HepG2 (cell line): ENCODE data around the gene EPM2A. TPM values are rescaled to one million over a fixed set of nuclear protein-coding genes. Genes with fewer than 3 reads are reported as not detected.

ENCODE experiments used
- ATAC-seq: fragments of 200-7000 bp; cut with Tn5 transposase; 3 replicates; pipeline ENCODE4 v1.9.1; 2020; ENCODE audit warnings: mild to moderate bottlenecking, moderate library complexity
- BruUV-seq: library from RNA; stranded (reverse); fragments of 400-500 nt; replicated peaks from 2 replicates; lab custom pipeline; 2021; lab: Mats Ljungman, UMichigan
- CTCF ChIA-PET: fragments of 300-600 bp; formaldehyde crosslinking; extraction: SDS; loops from one replicate; lab custom pipeline; 2021; ENCODE audit warnings: low total read pairs, inconsistent platforms, low intra/inter-chr PET ratio; lab: Yijun Ruan, JAX
- POLR2A ChIA-PET: fragments of 350-600 bp; sonication (Branson Sonifier 250); formaldehyde crosslinking; loops from one replicate; lab custom pipeline; 2020; ENCODE audit warnings: antibody characterized with exemption, inconsistent platforms; lab: Yijun Ruan, JAX
- DNase-seq: peaks from one replicate; pipeline ENCODE4 v3.0.0-alpha.2; 2015; ENCODE audit warnings: low spot score
- FAIRE-seq: peaks from 3 replicates; lab custom pipeline; 2011; peaks lifted over from hg19 to GRCh38; lab: Jason Lieb, UNC
- H2AFZ ChIP-seq: one replicate; pipeline ENCODE4 v1.6.1; 2011; ENCODE audit warnings: low read length, inconsistent platforms
- H3K27ac ChIP-seq: fragments of 300-600 bp; 3 replicates; pipeline ENCODE4 v1.8.0; 2011; ENCODE audit warnings: mixed run types, mild to moderate bottlenecking, mixed read lengths, low read length, inconsistent platforms; ENCODE audit not compliant: insufficient read depth; ENCODE audit errors: extremely low read length
- H3K27me3 ChIP-seq, 2 experiments: fragments of 200-600 bp in 1 of 2; 2 replicates in 1 of 2; 3 replicates in 1 of 2; pipeline versions ENCODE4 v1.6.0 to v1.8.0; 2011; ENCODE audit warnings: low read length in 2 of 2, mild to moderate bottlenecking in 2 of 2, moderate library complexity in 2 of 2, inconsistent platforms in 1 of 2; ENCODE audit not compliant: insufficient read depth in 2 of 2, control insufficient read depth in 1 of 2
- H3K36me3 ChIP-seq, 2 experiments: fragments of 200-600 bp in 1 of 2; replicated peaks in 1 of 2; 2 replicates in 1 of 2; 3 replicates in 1 of 2; pipeline versions ENCODE4 v1.5.1 to v1.8.0; 2011; ENCODE audit warnings: low read length in 2 of 2, inconsistent platforms in 1 of 2; ENCODE audit not compliant: insufficient read depth in 2 of 2, control insufficient read depth in 1 of 2
- H3K4me1 ChIP-seq: 2 replicates; pipeline ENCODE4 v1.5.1; 2012; ENCODE audit warnings: low read length, inconsistent platforms; ENCODE audit not compliant: insufficient read depth
- H3K4me2 ChIP-seq: 2 replicates; pipeline ENCODE4 v1.6.0; 2011; ENCODE audit warnings: low read depth, low read length, inconsistent platforms
- H3K4me3 ChIP-seq, 3 experiments: fragments of 200-600 bp in 1 of 3; sonication (generic), shearing (Covaris generic) in 1 of 3; replicated peaks in 1 of 3; 2 replicates each; pipeline ENCODE4 v1.5.1; 2011 to 2016; ENCODE audit warnings: low read length in 3 of 3, inconsistent platforms in 2 of 3, low read depth in 2 of 3, mild to moderate bottlenecking in 2 of 3, control low read depth in 1 of 3, mixed read lengths in 1 of 3; ENCODE audit not compliant: insufficient read depth in 1 of 3
- H3K79me2 ChIP-seq: one replicate; pipeline ENCODE4 v1.6.1; 2011; ENCODE audit warnings: low read length, inconsistent platforms; ENCODE audit not compliant: insufficient read depth
- H3K9ac ChIP-seq: 2 replicates; pipeline ENCODE4 v1.6.0; 2011; ENCODE audit warnings: mild to moderate bottlenecking, low read depth, low read length, inconsistent platforms; ENCODE audit not compliant: insufficient read depth
- H3K9me3 ChIP-seq: 2 replicates; pipeline ENCODE4 v1.5.1; 2012; ENCODE audit warnings: mild to moderate bottlenecking, low read length
- H4K20me1 ChIP-seq: 2 replicates; pipeline ENCODE4 v1.6.0; 2011; ENCODE audit warnings: inconsistent platforms, mild to moderate bottlenecking, low read length, moderate library complexity; ENCODE audit not compliant: insufficient read depth
- DMTF1 ChIP-seq: sonication (generic); formaldehyde crosslinking; IDR thresholded peaks from 2 replicates; pipeline ENCODE4 v1.4.0; 2020; ENCODE audit warnings: mild to moderate bottlenecking, missing genetic modification reagents
- DNMT3B ChIP-seq: conservative IDR thresholded peaks from 2 replicates; pipeline ENCODE4 v1.6.1; 2016; ENCODE audit warnings: missing biosample characterization, control low read depth
- ZNF350 ChIP-seq: sonication (generic); formaldehyde crosslinking; IDR thresholded peaks from 2 replicates; pipeline ENCODE4 v1.4.0; 2020; ENCODE audit warnings: mild to moderate bottlenecking, low read depth, missing genetic modification reagents, borderline replicate concordance
- ZNF644 ChIP-seq: IDR thresholded peaks from 2 replicates; pipeline ENCODE4 v1.6.1; 2016; ENCODE audit warnings: low read depth
- ZNF780A ChIP-seq: sonication (generic); formaldehyde crosslinking; IDR thresholded peaks from 2 replicates; pipeline ENCODE4 v1.8.0; 2022; ENCODE audit warnings: mild to moderate bottlenecking, missing genetic modification reagents, moderate library complexity
- WGBS: methylation state at CpG from one replicate; pipeline ENCODE4 v1.1.6; 2017; ENCODE audit warnings: low lambda C conversion rate; 5-methylcytosine and 5-hydroxymethylcytosine counted together
- in situ Hi-C: cut with HindIII; loops from 2 replicates; pipeline ENCODE4 v1.10.0; 2017; ENCODE audit warnings: low pct_unique_long_range_greater_than_20kb; ENCODE audit not compliant: extremely low pct_ligation_motif_present
- intact Hi-C: fragments of 100-400 bp; cut with micrococcal nuclease; formaldehyde crosslinking; loops from one replicate; pipeline ENCODE4 v1.10.0; 2022; ENCODE audit not compliant: unreplicated experiment
- polyA plus RNA-seq, 8 experiments: library from polyadenylated mRNA; depleted of rRNA in 3 of 8; stranded (reverse) in 7 of 8; unstranded in 1 of 8; fragments of >200 nt; fragmentation: Illumina TruSeq in 4 of 8; extraction: Trizol in 4 of 8; gene quantifications; 2 replicates each; pipeline versions ENCODE4 v1.2.1 to v1.2.3, GENCODE V29; 2011 to 2016; ENCODE audit warnings: low read depth in 4 of 8, missing spikeins in 1 of 8, mixed read lengths in 1 of 8; ENCODE audit not compliant: insufficient read depth in 1 of 8
- total RNA-seq, 5 experiments: library from RNA; depleted of rRNA; stranded (reverse); fragments of >200 nt; fragmentation: Illumina TruSeq; extraction: Trizol; gene quantifications; 2 replicates each; pipeline ENCODE4 v1.2.3, GENCODE V29; 2016; ENCODE audit warnings: low read depth in 1 of 5

Gene EPM2A
- total and polyA plus RNA-seq, 2 of the 13 experiments (the other 11 are each of a cell fraction or from before 2014, with no cell fraction given): 4.6 to 9.2 TPM

- Histone ChIP-seq H3K36me3 (peaks cover 0 to 1% of the 10 kb centered on the region in 2 experiments; a peak in 1 of 5 replicates), H2AFZ (no peak overlapping the region), H3K4me2 (no peak overlapping the region), H4K20me1 (no peaks in the 10 kb centered on the region), H3K4me1 (no peaks in the 10 kb centered on the region), H3K27ac (no peak overlapping the region), H3K9me3 (no peaks in the 10 kb centered on the region), H3K79me2 (no peaks in the 10 kb centered on the region), H3K9ac (no peak overlapping the region), H3K4me3 (no peak overlapping the region), H3K27me3 (no peaks in the 10 kb centered on the region)
- DNase-seq: no peak
- BruUV-seq: no TSS peak
- 100% methylated on average over 1 of the region's 1 CpG for WGBS
- TF ChIP-seq ZNF780A (CRISPR knock-in tag) (no peak), DMTF1 (CRISPR knock-in tag) (no peak), DNMT3B (CRISPR knock-in tag) (no peak), ZNF644 (CRISPR knock-in tag) (no peak)
- in situ Hi-C loops: no loop called here
- CTCF ChIA-PET: no interaction called here
- no peak for FAIRE-seq
- no peak for ATAC-seq
- POLR2A ChIA-PET: no interaction called here
- intact Hi-C loops: no loop called here
Measured at GRCh38 chr6:145784683-145785082, 49.4 kb upstream of the EPM2A start.

GRCh38 chr6:145783796-145784195 lies 48.5 kb upstream of the EPM2A start:
- FAIRE-seq (no peak), ATAC-seq (no peak), DNase-seq (no peak)
- H3K27me3 ChIP-seq: no peaks in the 10 kb centered on the region
- no peak overlapping the region for H3K27ac ChIP-seq
- no peak overlapping the region for H3K9ac ChIP-seq
- H3K4me1 ChIP-seq: no peaks in the 10 kb centered on the region
- intact Hi-C loops: no loop called here
- ChIA-PET POLR2A (no interaction called here), CTCF (no interaction called here)
- H2AFZ ChIP-seq: no peak overlapping the region
- no peaks in the 10 kb centered on the region for H3K79me2 ChIP-seq
- no peak overlapping the region for H3K4me3 ChIP-seq
- 93% methylated on average over 5 of the region's 5 CpGs for WGBS
- peaks cover 0 to 1% of the 10 kb centered on the region in 2 experiments; a peak in 1 of 5 replicates for H3K36me3 ChIP-seq
- no peak for TF ChIP-seq ZNF350 (CRISPR knock-in tag)
- in situ Hi-C loops: no loop called here
- no TSS peak for BruUV-seq
- H3K4me2 ChIP-seq: no peak overlapping the region
- H3K9me3 ChIP-seq: no peaks in the 10 kb centered on the region
- H4K20me1 ChIP-seq: no peaks in the 10 kb centered on the region
